MM.1S (cell line): ENCODE measurements around the gene ELMO1.

ENCODE experiments used
- EZH2 ChIP-seq: fragments of 300-600 bp; sonication (generic); optimal IDR thresholded peaks from 2 replicates; pipeline ENCODE3; 2017; ENCODE audit warnings: low read depth, mild to moderate bottlenecking, antibody characterized with exemption, low read length, mixed read lengths
- EZH2phosphoT487 ChIP-seq: fragments of 300-600 bp; sonication (generic); IDR thresholded peaks from 2 replicates; pipeline ENCODE4 v1.6.1; 2018; ENCODE audit warnings: antibody characterized with exemption, low read length
- TF ChIP-seq, protein P1 (sequence below): fragments of 300-600 bp; sonication (generic); IDR thresholded peaks from 2 replicates; pipeline ENCODE4 v1.5.1; 2016; ENCODE audit warnings: antibody characterized with exemption, low read length, mixed read lengths

DNA sequence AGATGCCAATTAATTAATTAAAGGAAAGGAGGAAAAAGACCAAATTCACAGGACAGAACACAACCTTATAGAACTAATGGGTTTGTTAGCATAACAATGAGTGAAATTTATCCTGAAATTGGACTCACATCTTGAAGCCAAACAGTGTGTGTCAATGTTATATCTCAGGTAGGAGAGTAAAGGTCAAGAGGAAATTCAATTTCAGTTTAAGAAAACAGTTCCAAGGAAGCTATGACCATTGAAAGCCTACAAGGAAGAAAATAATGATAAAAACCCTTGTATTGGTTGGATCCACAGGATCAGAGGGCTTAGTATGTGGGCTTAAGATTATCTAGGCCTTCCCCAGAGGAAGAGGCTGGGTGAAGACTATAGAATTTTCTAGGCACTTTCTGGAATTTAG, 525.5 kb downstream of the ELMO1 start:
- TF ChIP-seq, protein P1, sequence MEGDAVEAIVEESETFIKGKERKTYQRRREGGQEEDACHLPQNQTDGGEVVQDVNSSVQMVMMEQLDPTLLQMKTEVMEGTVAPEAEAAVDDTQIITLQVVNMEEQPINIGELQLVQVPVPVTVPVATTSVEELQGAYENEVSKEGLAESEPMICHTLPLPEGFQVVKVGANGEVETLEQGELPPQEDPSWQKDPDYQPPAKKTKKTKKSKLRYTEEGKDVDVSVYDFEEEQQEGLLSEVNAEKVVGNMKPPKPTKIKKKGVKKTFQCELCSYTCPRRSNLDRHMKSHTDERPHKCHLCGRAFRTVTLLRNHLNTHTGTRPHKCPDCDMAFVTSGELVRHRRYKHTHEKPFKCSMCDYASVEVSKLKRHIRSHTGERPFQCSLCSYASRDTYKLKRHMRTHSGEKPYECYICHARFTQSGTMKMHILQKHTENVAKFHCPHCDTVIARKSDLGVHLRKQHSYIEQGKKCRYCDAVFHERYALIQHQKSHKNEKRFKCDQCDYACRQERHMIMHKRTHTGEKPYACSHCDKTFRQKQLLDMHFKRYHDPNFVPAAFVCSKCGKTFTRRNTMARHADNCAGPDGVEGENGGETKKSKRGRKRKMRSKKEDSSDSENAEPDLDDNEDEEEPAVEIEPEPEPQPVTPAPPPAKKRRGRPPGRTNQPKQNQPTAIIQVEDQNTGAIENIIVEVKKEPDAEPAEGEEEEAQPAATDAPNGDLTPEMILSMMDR, result no peak
- no peak for TF ChIP-seq EZH2
- TF ChIP-seq EZH2phosphoT487, result no peak
